ENCODE results near the gene SHROOM1.

GRCh38 chr5:132802044-132802684 lies 28.3 kb downstream of the SHROOM1 start:
- no peak for TF ChIP-seq CTCF (IDR thresholded peaks at IDR 0.05)
- no peak for TF ChIP-seq EZH2 (IDR thresholded peaks at IDR 0.05; ENCODE audit: borderline replicate concordance, insufficient read depth, low read depth, low read length, poor library complexity, severe bottlenecking)

Data from B cell (primary cell).